Stimulated activated CD8-positive, alpha-beta memory T cell treated with anti-CD3 and anti-CD28 coated beads, Interleukin-7, amount 100 ng/mL, for 4 hours (primary cell): Measurements from ENCODE around the gene NSF.
"Not testable (repeated sequence)": the region's sequence is repeated elsewhere in the genome, so short reads cannot be mapped to it uniquely, and the experiment has no call there.

Experiments used
- DNase-seq, 2 donors: peaks; one replicate each; pipeline ENCODE4 v3.0.0-alpha.2; 2020; ENCODE audit warnings: low read depth in 2 of 2

The NSF gene

GRCh38 chr17:46756081-46756735 lies 165.7 kb downstream of the NSF start:
- DNase-seq = no peak

GRCh38 chr17:46756861-46757260 lies 166.4 kb downstream of the NSF start:
- no peak for DNase-seq

- not testable (repeated sequence) for DNase-seq
Measured at GRCh38 chr17:46757588-46757987, 167.1 kb downstream of the NSF start.

DNA sequence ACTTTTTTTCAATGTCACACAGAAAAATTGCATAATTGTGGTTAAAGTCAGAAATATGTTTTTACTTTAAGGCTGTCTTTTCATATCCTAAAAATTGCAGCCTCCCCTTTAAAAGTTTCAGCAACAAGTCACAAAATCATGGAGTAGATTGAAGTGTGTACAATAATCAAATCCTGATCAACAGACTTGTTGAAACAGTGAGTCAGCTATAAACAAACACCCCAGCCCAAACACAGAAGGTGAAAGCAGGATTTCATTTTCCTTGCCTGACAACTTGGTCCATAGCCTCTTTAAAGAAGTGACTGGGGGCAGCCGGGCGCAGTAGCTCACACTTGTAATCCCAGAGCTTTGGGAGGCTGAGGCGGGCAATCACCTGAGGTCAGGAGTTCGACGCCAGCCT lies 168.1 kb downstream of the NSF start:
- DNase-seq = no peak

- DNase-seq = no peak
Measured at GRCh38 chr17:46759141-46759540, 168.7 kb downstream of the NSF start.

GRCh38 chr17:46763416-46763815 lies 172.9 kb downstream of the NSF start:
- DNase-seq = no peak

GRCh38 chr17:46764000-46764708 lies 173.7 kb downstream of the NSF start:
- no peak for DNase-seq

DNA sequence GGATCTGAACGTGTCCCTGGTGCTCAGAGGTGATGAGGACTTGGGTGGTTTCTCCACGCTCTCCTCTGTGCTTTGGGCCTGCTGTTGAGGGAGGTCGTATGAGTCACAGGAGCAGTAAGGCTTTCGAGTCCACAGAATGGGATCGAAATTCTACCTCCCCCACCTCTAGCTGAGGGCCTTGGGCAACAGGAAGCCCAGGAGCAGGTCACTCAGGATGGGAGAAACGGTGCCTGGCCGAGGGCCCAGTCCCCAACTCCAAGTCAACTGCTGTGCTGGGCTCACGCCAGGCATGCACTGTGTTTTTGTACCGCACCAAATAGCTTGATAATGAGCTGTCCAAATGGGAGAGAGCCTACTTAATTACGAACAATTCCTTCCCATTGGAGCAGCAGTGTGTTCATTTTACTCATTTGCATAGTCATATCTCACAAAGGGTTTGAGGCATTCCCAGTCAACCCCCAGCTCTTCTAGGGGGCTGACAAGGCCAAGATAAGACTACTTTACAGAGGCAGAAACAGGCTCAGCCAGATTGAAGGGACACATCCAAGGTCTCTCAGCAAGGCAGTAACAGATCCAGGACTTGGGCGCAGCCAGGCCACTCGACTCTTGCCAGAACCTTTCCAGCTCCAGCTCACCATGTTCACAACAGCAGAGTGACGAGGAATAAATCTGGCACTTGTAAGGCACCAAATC lies 174.4 kb downstream of the NSF start:
- no peak for DNase-seq

- no peak for DNase-seq
Measured at GRCh38 chr17:46765453-46765852, 175.0 kb downstream of the NSF start.

DNA sequence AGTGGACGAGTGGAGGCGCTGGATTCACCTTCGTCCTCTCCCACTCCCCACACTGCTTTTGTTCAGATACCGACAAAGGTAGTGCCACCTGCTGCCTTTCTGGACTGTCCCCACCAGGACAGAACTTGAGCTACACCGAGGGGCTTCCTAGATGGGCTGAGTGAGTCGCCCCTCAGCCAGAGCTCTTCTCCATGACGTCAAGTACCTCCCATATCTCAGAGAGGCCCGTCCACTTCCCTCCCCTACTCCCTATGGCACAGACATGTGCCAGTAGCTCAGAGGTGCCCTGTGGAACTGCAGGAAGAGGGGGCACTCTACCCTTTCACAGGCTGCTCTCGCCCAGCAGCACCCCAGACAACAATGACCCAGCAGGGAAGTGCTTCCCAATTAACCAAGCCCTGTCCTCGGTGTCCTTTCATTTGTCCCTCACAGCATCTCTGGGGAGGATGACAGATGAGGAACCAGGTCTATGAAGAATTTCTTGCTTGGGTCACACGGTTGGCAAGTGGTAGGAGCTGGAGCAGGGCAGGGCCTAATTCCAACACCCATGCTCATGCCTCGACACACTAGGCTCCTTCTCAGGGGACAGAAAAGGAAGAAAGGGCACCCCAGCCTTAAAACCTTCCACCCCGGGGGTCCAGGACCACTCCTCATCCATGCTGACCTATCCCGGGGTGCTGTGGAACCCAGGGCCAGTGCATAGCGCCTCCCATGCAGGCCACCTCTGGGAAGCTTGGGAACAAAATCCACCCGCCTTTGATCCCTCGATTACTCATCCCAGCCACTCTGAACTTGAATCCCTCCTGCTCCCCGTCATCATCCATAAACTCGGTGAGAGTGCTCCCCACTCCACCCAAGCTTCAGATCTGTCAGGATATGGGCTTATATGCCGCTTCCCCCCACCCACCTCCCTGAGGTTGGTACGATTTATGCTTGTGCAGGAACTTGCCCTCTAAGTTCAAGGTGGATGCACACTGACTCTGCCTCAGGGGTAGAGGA lies 176.3 kb downstream of the NSF start:
- DNase-seq = no peak

DNA sequence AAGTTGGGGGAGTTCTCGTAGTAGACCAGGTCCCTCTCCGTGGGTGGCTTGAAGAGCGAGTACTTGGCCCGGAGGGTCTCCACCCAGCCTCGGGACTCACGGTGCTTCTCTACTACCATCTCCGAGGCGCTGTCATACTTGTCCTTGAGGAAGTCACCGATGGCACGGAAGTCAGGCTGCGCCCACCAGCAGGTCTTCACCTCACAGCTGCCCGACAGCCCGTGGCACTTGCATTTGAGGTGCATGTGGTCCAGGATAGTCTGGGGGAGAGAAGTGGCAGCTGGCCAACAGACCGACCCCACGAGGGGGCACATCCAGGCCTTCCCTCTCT lies 178.0 kb downstream of the NSF start:
- DNase-seq = no peak

DNA sequence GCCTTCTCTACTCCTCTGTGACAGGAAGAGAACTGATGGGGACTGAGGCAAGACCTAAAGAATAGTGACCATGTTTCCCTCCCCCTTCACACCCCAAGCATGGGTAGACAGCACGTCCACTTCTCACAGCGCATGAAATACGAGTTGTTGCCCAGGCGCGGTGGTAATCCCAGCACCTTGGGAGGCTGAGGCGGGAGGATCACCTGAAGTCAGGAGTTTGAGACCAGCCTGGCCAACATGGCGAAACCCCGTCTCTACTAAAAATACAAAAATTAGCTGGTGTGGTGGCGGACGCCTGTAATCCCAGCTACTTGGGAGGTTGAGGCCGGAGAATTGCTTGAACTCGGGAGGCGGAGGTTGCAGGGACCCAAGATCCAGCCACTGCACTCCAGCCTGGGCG lies 178.4 kb downstream of the NSF start:
- not testable (repeated sequence) for DNase-seq

GRCh38 chr17:46769531-46770438 lies 179.3 kb downstream of the NSF start:
- no peak for DNase-seq

GRCh38 chr17:46770439-46770817 lies 180.0 kb downstream of the NSF start:
- DNase-seq = no peak

DNA sequence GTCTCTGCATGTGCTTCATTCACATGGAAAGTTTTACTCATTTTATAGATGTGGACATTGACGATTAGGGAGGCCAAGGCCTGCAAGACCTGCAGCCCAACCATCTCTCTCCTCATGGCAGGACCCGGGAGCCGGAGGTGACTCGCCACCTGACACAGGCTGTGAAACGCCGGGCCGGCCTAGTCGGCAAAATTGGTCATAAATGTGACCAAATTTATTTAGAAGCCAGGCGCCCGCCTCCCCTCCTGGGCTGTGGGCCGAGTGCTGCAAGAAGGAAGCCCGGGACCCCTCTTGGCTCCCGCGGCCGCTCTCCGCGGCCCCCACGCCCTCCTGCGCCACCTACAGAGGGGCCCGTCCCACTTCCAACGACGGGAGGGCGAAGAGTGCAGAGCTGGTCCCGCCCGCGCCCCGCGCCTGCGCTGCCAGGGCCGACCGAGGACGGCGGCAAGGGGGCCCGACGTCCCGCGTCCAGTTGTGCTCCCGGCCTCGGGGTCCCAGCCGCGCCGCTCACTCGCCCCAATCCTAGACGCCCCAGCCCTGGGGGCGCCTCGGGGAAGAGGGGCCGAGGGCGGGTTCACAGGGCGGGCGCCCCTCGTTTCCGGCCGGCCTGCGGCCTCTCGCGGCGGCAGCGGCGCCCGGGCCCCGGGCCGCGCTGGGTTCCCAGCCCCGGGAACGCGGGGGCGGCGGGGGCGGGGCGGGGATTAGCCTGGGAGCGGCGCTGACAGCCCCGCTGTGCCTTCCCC lies 180.5 kb downstream of the NSF start:
- DNase-seq = peak in 1 of 2 donors; percentile 25

- DNase-seq = peak in 1 of 2 donors; percentile 27
Measured at GRCh38 chr17:46771561-46772474, 181.3 kb downstream of the NSF start.

DNA sequence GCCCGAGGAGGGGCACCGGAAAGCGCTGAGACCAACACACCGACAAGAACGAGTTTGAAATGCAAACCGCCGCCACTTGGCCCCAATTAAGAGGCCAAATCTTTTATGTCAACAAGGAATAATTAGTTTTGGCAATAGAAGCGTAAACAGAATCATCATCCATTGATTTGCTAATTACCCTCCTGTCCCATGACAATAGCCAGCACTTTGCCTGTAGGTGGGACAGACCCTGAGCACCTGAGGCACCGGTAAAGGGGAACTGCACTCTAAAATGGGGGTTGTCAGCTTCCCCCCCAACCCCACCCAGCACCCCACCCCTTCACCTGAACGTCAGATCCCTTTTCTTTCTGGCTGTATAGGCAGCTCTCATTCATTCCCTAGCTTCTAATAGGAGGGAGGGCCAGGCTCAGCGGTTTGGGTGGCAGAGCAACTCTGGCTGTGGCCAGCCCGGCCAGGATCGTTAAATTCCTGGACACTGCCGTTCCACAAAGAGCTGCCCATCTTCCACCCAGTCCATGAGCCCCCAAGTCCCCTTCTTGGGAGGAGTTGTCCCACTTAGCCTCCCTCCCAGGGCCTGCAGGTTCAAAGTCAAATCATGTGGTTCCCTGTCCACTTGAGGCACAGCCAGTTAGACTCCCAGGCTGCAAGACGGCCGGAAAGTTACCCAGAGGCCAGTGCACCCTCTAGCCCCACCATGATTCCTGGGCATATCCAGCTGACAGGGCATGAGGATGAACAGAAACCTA lies 182.2 kb downstream of the NSF start:
- no peak for DNase-seq

DNA sequence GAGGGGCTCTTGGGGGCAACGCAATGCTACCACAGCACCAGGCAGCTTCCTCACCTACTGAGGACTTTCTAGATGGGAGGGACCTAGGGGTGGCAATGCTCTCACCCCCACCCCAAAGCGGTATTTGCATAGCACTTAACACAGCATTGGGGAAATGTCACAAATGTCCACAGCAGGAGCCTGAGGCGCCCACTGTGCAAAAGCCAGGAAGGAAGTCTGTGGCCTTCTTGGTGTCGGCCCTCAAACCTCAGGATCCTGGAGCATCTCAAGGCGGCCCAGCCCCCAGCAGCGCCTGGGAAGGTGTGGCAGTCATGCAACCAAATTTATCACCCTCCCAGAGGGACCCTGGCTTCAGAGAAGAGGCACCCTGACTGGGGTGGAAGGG lies 182.7 kb downstream of the NSF start:
- no peak for DNase-seq
